Astrocyte of the hippocampus (primary cell): ENCODE results near the gene CSAG1.
"Not testable (repeated sequence)": the region's sequence is repeated elsewhere in the genome, so short reads cannot be mapped to it uniquely, and the experiment has no call there.

Experiments
- DNase-seq: peaks from one replicate; pipeline ENCODE4 v3.0.0; 2011; ENCODE audit warnings: low read depth, low spot score

CSAG1 gene

DNA sequence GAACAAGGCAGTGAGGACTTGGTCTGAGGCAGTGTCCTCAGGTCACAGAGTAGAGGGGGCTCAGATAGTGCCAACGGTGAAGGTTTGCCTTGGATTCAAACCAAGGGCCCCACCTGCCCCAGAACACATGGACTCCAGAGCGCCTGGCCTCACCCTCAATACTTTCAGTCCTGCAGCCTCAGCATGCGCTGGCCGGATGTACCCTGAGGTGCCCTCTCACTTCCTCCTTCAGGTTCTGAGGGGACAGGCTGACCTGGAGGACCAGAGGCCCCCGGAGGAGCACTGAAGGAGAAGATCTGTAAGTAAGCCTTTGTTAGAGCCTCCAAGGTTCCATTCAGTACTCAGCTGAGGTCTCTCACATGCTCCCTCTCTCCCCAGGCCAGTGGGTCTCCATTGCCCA lies 33.1 kb downstream of the CSAG1 start:
- DNase-seq = not testable (repeated sequence)

GRCh38 chrX:152697952-152698931 lies 35.3 kb downstream of the CSAG1 start, which contains the start of gene MAGEA3:
TSS of gene MAGEA3 (plus strand) at chrX:152698794. CDS start at chrX:152700833, 2,039 bp downstream.
- DNase-seq = not testable (repeated sequence)

DNA sequence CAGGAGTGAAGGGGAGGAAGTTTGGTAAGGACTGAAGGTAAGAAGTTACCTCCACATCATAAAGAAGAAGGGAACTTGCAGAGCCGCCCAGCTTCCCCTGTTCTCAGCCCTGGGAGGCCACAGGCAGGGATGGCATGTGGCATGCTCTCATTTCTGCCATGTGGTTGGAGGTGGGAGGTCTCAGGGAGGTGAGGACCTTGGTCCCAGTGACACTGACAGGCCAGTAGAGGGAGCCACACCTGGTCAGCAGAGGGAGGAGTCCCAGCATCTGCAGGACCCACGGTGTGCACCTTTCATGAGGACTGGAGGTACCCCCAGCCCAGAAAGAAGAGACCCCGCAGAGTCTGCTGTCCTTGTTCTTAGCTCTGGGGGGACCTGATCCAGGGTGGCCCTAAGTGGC lies 52.5 kb downstream of the CSAG1 start:
- not testable (repeated sequence) for DNase-seq
